HG02884 (cell line): ENCODE results near the gene HPGDS.
"Not testable (repeated sequence)": the region's sequence is repeated elsewhere in the genome, so short reads cannot be mapped to it uniquely, and the experiment has no call there.

Source experiments
- ATAC-seq: cut with Tn5 transposase; IDR thresholded peaks from one replicate; pipeline ENCODE4 v1.9.1; 2021; ENCODE audit warnings: mild to moderate bottlenecking, moderate library complexity; ENCODE audit not compliant: unreplicated experiment

Gene HPGDS

DNA sequence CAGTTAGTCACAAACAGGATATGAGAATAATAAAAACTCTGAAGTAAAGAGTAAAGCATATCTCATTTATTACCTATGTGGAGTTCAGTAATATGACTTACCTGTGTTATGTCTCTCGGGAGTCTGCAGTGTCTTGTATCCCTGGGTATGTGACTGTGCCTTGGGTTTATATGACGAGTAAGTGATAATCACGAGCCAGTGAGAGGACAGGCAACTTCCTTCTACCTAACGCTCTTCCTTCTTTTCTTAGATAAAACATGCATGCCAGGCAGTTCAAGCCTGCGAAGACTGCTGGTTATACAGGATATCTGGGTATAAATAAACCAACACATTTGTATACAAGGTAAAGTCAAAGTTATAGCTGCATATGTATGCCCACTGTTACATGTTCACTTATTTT is at the start of gene HPGDS:
TSS of gene HPGDS (minus strand) at position 143 of the 400 bp plus-strand sequence. CDS start 8,207 bp downstream, outside the sequence.
- no peak for ATAC-seq

DNA sequence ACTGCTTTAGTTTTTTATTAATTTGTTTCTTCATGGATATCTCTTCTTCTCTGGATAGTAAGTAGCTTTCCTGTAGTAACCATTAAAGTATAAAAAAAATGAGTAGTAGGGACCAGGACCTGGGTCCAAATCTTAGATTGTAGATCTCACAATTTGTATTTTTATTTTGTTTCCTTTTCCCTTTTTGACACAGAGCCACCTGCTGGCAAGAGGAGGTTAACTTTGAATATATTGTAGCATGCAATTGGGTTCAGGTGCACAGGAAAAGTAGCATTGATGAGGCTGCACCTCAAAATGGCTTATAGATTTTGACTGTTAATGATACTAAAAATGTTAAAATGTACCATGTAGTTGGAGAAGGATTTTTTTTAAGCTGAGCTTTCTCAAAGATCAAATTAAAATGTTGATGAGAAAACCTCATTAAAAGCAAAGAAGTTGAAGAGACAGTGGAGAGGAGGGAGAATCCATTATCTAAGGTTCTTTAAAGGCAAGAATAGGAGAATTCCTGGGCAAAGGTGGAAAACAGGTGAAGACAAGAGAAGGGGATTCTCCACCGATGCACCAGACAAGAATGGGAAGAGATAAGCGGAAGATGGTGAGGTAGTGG is 48.3 kb upstream of the HPGDS start:
- ATAC-seq: no peak

DNA sequence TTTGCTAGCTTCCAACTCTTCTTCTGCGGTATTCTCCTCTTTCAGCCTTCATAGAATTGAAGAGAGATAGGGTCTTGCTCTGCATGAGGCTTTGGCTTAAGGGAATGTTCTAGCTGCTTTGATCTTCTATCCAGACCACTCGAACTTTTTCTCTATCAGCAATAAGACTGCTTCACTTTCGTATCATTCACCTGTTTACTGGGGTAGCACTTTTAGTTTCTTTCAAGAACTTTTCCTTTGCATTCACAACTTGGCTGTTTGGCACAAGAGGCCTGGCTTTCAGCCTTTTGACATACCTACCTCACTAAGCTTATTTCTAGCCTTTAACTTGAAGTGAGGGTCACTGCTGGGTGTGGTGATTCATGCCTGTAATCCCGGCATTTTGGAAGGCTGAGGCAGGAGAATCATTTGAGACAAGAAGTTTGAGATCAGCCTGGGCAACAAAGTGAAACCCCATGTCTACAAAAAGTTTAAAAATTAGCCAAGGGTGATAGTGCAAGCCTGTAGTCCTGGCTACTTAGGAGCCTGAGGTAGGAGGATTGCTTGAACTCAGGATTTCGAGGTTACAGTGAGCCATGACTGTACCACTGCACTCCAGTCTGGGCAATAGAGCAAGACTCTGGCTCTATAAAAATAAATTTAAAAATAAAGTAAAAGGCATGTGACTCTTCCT is 47.1 kb upstream of the HPGDS start:
- no peak for ATAC-seq

DNA sequence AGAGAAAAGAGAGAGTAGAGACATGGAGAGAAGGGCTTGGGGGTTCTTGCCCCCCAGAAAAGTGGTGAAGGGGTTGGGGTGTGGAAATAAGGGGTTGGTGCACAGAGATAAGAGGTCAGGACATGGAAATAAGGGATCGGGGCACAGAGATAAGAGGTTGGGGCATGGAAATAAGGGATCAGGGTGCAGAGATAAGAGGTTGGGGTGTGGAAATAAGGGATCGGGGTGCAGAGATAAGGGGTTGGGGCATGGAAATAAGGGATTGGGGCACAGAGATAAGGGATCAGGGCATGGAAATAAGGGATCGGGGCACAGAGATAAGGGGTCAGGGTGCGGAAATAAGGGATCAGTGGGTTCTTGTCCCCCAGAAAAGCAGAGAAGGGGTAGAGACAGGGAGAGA is 45.3 kb upstream of the HPGDS start:
- ATAC-seq: not testable (repeated sequence)

DNA sequence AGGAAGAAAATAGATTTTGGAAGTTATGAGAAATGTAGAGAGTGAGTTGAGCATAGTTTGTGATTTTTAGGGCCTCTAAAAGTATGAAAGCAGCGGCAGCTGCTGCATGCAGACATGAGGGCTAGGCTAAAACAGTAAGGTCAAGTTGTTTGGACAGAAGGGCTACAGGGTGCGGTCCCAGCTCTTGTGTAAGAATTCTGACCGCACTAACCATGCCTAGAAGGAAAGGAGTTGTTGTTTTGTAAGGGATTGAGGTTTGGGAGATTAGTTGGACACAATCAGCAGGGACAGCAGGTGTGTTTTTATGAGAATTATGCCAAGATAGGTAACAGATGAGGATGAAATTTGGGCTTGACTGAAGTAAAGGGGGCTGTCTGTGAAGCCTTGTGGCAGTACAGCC is 42.8 kb upstream of the HPGDS start:
- not testable (repeated sequence) for ATAC-seq

DNA sequence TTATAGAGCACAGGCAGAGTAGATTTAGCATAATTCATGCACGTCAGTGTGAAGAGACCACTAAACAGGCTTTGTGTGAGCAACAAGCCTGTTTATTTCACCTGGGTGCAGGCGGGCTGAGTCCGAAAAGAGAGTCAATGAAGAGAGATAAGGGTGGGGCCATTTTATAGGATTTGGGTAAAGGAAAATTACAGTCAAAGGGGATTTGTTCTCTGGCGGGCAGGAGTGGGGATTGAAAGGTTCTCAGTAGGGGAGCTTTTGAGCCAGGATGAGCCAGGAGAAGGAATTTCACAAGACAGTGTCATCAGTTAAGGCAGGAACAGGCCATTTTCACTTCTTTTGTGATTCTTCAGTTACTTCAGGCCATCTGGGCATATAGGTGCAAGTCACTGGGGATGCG is 40.3 kb upstream of the HPGDS start:
- not testable (repeated sequence) for ATAC-seq

DNA sequence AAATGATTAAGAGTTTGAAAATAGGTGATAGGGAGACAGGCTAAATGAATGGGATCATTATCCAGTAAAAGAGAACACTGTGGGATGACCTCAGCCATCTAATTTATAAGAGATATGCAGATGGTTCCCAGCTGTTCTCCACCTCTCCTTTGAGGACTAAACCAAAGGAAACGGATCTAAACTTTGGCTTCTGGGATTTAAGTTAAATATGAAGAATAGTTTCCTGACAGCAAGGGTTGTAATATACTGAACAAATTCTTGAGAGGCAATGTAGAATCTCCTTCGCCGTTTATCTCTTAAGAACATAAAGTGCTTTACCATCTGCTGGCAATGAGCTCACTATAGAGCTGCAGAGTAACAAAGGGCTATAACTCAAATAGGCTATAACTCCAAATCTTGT is 35.4 kb upstream of the HPGDS start:
- ATAC-seq: no peak

DNA sequence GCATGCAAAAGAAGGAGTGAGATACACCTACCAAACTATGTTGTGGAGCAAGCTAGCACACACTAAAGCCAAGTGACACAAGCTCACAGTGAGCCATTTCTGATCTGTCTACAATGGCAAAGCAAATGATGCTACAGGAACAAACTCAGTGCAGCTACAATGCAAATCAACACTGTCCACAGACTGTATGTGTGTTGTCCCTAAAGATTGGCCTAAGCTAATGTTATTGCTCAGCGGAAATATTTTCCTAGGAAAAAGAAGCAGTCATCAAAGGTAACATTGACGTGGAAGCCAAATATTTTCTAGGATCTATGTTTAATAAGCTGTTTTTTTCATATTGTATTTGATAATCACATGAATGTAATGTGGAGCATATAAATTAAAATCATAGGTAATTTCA is 34.7 kb upstream of the HPGDS start:
- no peak for ATAC-seq

DNA sequence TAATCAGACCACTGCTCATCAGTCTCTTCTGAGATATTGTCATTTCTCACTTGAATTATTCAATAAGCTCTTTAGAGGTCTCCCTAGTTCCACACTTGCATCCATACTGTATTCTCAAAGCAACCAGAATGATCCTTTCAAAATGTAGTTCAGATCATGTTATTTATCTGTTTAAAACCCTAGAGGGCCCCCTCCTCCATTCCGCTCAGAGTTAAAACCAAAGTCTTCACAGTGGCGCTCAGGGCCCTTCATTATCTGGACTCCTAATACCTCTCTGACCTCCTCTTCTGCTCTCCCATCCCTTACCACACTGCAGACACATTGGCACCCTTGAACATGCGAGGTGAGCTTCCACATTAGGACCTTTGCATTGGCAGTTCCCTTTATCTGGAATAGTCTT is 32.7 kb upstream of the HPGDS start:
- ATAC-seq: no peak

DNA sequence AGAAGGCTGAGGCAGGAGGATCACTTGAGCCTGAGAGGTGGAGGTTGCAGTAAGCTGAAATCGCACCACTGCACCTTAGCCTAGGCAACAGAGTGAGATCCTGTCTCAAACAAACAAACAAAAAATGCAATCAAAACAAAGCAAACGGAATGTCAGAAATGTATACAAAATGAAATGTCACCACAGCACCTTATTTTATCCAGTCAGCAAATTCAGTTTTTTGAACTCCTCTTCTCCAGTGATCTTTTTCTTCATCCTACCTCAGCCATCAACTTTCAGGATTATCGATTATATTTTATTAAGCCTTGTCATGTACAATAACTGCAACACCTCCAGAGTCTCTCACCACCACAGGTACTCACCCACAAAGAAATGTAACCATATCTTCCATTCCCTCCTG is 31.1 kb upstream of the HPGDS start:
- ATAC-seq: no peak

DNA sequence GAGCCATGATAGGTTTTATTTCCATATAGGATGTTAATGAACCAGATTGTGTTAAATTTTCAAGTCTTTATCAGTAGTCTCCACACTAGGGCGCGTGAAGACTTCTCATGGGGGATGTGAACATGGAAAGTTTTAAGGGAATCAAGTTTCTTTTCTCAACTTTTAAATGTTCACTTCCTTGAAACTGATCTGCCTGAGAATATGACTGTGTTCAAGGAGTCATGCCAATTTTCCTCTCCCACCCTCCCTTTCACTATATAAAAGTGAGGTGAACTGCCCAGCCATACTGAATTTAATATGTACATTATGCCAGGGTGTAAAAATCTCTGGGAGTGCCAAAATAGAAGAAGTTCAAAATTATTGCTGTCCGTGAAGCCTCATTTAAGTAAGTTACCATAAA is 30.4 kb upstream of the HPGDS start:
- ATAC-seq: no peak

DNA sequence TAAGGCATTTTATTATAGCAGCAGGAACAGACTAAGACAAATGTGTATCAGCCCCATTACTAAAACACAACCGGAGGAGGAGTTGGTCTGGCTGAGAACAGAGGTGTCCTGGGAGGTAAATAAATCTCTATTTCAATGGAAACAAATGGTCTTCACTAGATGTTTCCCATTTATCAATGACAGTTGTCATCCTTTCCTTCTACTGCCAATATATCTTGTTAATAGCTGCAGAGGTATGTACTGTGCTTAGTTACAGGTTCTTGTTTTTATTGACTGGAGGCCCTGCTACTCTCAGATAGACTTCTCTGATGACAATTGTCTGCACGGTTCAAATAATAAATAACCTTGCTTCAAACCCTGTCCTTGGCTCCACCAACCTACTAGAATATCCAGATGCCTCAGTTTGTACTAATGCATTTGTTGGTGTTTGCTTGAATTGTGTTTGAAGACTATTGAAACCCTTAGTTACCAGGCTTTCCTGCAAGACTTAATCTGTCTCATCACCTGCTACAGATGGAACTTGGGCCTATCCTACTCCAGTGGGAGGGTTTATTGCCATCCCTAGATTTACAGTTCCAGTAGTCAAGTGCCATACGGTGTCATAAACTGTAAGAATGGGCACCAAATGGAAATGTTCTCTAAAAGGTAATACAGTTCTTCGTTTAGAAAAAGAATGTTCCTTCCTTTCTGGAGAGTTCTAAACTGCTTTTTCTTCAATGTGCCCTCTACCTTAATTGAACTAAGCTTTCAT is 29.8 kb upstream of the HPGDS start:
- ATAC-seq: no peak

DNA sequence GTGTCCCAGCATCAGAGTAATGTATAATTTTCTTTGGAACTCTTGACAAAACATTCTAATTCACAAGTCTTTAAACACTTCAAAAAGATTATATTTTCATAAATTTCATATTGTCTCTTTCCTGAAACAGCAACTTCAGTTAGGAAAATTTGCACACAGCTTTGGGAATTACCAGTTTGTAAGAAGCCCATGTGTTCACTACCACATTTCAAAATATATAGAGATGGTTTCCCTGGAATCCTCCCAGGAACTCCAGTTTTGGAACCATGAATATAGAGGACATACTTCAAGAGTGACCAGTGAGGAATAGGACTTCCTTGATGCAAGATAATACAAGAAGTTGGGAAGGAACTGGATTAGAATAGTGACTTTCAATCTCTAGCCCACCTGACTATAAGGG is 28.7 kb upstream of the HPGDS start:
- no peak for ATAC-seq

DNA sequence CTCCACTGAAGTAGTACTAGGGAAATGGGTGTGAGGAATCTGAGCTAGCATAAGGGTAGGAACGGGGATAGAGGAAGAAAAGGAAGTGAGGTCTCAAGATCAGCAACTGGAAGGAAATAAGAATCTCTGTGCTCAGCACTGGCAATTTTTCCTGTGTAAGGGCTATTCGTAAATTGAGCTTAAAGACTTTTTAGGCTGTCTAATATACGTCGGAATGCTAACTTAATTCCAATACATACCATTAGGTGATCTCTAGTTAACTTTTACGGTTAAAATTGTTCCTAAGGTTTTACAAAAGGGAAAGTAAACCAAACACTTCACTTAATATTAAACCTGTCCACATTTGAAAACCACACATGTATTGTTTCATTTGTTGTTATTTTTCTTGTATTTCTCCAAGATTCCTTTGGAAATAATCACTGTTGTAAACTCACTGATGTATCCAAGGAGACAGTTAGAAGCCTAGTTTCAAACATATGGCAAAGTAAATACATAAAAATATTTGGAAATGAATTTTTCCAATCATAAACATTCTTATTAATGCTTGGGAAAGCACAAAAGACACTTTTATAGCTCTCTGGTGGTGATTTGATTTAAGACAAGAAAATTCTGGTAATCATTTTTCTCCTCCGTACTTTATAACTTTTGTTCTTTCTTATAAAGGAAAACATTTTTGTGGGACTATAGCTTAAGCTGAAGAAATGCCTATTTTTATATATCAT is 28.1 kb upstream of the HPGDS start:
- no peak for ATAC-seq

DNA sequence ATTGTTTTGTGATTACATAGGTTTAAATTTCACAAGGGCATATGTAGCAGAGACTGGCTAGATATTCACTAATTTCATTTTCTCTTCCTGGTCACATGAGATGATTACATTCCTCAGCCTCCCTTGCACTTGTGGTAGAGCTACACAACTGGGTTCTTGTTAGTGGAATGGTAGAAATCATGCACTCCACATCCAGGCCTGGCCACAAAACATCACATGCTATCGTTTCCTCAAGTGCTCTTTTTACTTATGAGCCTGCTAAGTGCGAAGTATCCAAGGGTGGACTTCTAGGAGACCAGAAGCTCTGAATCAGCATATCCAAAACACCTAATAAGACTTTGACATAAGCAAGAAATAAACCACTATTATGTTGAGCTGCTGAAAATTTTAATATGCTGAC is 26.4 kb upstream of the HPGDS start:
- no peak for ATAC-seq

DNA sequence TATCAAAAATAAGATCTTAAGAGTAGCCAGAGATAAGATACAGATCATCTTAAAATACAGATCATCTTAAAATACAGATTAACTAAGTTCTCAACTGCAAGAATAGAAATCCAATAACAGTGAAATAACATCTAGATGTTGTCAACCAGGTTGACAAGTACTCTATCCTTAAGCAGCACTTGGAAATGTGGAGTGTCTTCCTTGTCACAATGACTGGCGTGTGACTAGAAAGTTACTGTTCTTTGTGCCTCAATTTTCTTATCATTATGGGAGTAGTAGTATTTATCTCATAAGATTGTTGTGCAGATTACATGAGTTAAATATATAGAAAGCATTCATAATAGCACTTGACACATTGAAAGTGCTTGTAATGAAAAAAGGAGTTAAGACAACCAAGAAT is 25.8 kb upstream of the HPGDS start:
- ATAC-seq: no peak

DNA sequence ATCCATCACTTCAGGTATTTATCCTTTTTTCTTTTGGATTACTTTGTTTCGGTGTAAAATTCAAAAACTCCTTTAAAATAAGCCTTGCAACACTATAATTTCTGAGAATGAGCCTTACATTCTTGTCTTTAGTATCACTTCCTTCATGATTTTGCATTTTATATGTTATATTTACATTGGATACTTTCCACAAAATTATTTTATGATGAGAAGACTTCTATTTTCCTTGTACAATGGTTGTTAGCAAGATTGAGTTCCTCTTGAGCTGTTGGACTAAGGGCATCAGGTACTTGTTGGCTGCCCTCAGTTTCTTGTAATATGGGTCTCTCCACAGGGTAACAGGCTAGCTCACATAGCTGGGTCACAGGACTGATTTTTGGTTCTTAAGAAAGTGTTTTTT is 22.7 kb upstream of the HPGDS start:
- ATAC-seq: no peak

DNA sequence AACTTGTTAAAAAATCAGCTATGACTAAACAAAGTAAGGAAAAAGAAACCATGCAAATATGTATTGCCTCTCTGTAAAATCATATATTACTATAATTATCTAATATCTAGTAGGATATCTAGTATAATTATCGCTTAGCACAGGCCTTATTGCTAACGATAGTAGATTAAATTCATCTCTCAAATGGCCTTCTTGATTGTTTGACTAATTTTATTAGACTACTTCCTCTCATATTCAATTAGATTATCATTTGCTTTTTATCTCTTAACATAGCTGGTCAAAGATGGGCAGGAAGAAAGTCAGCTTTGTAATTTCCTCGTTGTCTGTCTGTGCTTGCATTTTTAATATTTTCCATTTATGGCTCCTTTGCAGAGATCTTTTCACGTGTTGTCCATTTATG is 21.9 kb upstream of the HPGDS start:
- no peak for ATAC-seq

DNA sequence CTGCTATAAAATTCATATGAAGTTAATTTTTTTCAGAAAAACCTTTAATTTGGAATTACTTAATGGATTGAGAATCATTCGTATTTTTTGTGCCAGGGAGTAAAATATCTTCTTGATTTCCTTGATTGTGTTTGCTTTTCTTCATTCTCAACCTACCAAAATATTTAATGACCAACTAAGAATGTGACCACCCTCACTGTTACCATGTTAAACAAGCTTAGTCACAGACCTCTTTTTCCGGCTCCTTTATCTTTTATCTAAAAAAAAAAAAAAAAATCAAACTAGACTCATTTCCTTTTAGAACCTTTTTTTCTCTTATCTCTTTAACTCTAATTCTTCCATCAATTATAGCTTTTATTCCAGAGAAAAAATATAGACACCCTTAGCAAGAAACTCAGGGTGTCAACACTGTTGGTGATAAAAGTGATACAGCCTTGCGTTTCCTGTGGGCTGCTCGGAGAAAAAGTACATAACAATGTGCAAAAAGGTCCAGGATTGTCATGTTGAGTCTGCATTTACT is 20.6 kb upstream of the HPGDS start:
- ATAC-seq: no peak

DNA sequence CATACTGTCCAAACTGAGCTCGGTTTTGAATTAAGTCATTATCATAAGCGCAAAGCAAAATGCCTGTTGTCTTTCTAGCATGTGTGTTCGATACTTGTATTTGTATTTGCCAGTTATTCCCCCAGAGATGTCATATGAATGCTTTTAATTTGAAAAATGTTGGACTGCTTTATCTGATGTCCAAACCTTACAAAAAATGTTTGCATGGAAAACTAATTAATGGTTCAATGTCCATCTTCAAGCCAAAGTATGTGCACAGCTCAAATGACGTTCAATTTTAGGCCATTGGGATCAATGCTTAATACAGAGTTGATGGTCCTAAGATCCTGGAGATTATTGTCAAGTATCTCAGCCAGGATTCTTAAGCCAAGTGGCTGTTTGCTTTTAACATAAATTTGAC is 17.2 kb upstream of the HPGDS start:
- ATAC-seq: no peak

DNA sequence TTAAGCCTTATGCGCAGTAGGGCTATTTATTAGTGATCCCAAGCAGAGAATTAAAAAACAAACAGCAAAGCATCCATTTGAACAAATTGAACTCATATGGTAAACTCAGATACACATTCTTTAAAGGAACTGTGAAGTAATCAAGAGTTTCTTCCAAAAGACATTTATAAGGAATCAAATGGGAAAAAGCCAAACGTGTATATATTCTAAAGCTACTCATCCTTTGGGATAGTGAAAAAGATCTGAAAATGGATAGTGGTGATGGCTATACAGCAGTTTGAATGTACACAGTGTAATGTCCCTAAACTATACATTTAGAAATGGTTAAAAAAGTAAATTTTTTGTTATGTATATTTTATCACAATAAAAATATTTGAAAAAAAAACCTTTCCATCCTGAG is 16.6 kb upstream of the HPGDS start:
- ATAC-seq: no peak
